Fibroblast of lung (primary cell): ENCODE results near the gene C1orf50.

Experiments
- CTCF ChIP-seq, 2 donors: IDR thresholded peaks in 1 of 2; conservative IDR thresholded peaks in 1 of 2; 1 replicate in 1 of 2; 2 replicates in 1 of 2; pipeline ENCODE4 v1.5.1; 2011 to 2012; ENCODE audit warnings: low read length in 2 of 2, control low read depth in 1 of 2, inconsistent platforms in 1 of 2, low read depth in 1 of 2, mild to moderate bottlenecking in 1 of 2
- EZH2 ChIP-seq: IDR thresholded peaks from 2 replicates; pipeline ENCODE4 v1.5.1; 2012; ENCODE audit warnings: low read length, control low read depth, mild to moderate bottlenecking; ENCODE audit errors: missing control alignments

GRCh38 chr1:42737986-42738677 lies 28.9 kb upstream of the C1orf50 start:
- no peak for TF ChIP-seq CTCF (conservative IDR thresholded peaks at IDR 0.05 in 1 of 2, IDR thresholded peaks at IDR 0.05 in 1 of 2; ENCODE audit: low read depth in 1 of 2, low read length in 2 of 2)
- no peak for TF ChIP-seq EZH2
